Subcutaneous abdominal adipose tissue (tissue), 5 donors: ENCODE data around the gene RRP9.

Experiments used
- H3K27ac ChIP-seq: one replicate; pipeline ENCODE4 v1.7.0; 2013; ENCODE audit warnings: low read depth, mild to moderate bottlenecking, inconsistent platforms, low read length, moderate library complexity
- H3K27me3 ChIP-seq, 5 donors: one replicate each; pipeline ENCODE4 v1.7.0; 2013; ENCODE audit warnings: low read length in 5 of 5, inconsistent platforms in 1 of 5; ENCODE audit not compliant: control insufficient read depth in 5 of 5, insufficient read depth in 4 of 5
- H3K36me3 ChIP-seq, 5 donors: one replicate each; pipeline ENCODE4 v1.7.0; 2013; ENCODE audit warnings: low read length in 5 of 5; ENCODE audit not compliant: control insufficient read depth in 5 of 5, insufficient read depth in 5 of 5
- H3K4me1 ChIP-seq, 5 donors: one replicate each; pipeline ENCODE4 v1.7.0; 2013; ENCODE audit warnings: low read length in 5 of 5, mild to moderate bottlenecking in 3 of 5, moderate library complexity in 1 of 5; ENCODE audit not compliant: control insufficient read depth in 5 of 5, insufficient read depth in 5 of 5
- H3K4me3 ChIP-seq, 5 donors: one replicate each; pipeline ENCODE4 v1.7.0; 2013; ENCODE audit warnings: low read length in 5 of 5, low read depth in 1 of 5
- H3K9ac ChIP-seq, 5 donors: one replicate each; pipeline ENCODE4 v1.7.0; 2013; ENCODE audit warnings: low read length in 5 of 5, mild to moderate bottlenecking in 4 of 5, moderate library complexity in 3 of 5
- H3K9me3 ChIP-seq, 5 donors: one replicate each; pipeline ENCODE4 v1.7.0; 2013; ENCODE audit warnings: low read length in 5 of 5; ENCODE audit not compliant: control insufficient read depth in 5 of 5
- donor health status: healthy.
- donor health status: healthy.
- donor health status: healthy.
- donor health status: healthy.
- donor health status: healthy.

Gene RRP9

DNA sequence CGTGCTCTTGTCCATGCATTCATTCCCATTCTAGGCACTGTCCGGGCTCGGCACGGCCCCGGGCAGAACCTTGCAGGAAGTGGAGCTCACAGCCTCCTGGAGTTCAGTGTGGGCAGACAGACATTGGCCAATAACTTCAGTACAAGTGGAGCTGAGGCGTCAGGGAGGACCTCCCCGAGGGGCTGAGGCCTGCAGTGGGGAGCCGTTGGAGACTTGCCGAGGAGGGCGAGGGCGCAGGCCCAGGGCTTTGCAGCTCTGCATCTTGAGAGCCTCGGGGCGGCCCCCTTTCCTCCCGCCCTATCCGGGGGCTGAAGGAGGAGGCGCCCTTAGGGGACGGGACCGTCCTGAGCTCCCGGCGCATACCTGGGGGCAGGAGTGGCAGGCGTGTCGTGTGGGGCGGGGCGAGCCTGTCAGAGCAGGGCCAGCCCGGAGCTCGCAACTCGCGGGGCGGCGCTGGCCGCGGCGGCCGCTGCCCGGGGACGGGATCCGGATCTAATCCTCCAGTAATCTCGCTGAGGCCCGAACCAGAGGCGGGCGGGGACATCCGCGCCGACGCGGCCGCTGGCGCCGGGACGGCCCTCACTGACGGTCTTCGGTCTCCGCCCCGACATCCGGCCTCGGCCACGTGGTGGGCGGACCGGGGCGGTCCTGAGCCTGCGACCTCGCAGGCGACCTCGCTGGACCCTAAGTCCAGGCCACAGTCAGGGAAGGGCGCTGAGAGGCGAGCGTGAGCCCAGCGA, 41.3 kb upstream of the RRP9 start, which contains the start of gene ACY1:
ACY1 (plus strand) TSS at position 698 of the 740 bp plus-strand sequence. CDS start 530 bp downstream, outside the sequence.
- Histone ChIP-seq H3K9ac (peak within 1 kb of the TSS; percentile 73 to 89 (median 78)), H3K36me3 (peaks cover 0 to 6% (median 2%) of the 10 kb centered on the region in 5 donors)

DNA sequence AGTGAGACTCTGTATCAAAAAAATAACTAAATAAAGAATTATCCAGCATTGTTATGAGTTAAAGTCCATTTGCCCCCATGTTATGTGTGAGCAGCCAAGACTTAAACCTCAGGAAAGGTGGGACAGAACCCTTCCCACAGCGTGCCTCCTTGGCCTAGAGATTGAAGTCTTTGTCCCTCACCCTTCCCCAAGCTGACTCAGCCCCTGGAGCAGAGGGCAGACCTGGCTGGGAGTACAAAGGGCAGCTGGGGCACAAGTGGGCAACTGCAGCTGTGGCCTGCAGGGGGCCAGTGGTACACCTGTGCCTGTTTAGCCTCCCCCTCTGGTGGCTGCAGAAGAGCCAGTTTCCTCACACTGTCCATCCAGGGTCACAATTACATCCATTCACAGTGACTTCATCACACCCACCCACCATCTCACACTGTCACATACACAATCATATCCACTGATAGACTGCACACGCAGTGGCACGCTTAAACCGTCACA, 40.7 kb upstream of the RRP9 start:
- peaks cover 0 to 6% (median 0%) of the 10 kb centered on the region in 5 donors for H3K36me3 ChIP-seq

More for the DNA sequence above, 41.3 kb upstream of the RRP9 start, which contains the start of gene ACY1:
- no peaks in the 10 kb centered on the region for H3K9me3 ChIP-seq
- H3K27me3 ChIP-seq, result no peaks in the 10 kb centered on the region
- peak within 1 kb of the TSS; percentile 62 to 81 (median 70) for H3K4me3 ChIP-seq
- H3K4me1 ChIP-seq, result peaks cover 4 to 41% (median 23%) of the 10 kb centered on the region in 5 donors
- H3K27ac ChIP-seq, result peak within 1 kb of the TSS; percentile 92

GRCh38 chr3:51980253-51980652, 38.5 kb upstream of the RRP9 start:
- H3K36me3 ChIP-seq, result peaks cover 0 to 6% (median 0%) of the 10 kb centered on the region in 5 donors
- peak overlapping the region in 1 of 5 donors; percentile 37 for H3K9ac ChIP-seq
- no peaks in the 10 kb centered on the region for H3K9me3 ChIP-seq
- no peak overlapping the region for H3K4me3 ChIP-seq
- peaks cover 4 to 51% (median 33%) of the 10 kb centered on the region in 5 donors for H3K4me1 ChIP-seq
- no peaks in the 10 kb centered on the region for H3K27me3 ChIP-seq
- H3K27ac ChIP-seq, result no peak overlapping the region

More for the DNA sequence above, 40.7 kb upstream of the RRP9 start:
- Histone ChIP-seq H3K9me3 (no peaks in the 10 kb centered on the region), H3K27ac (peak overlapping the region; percentile 92), H3K4me3 (peak overlapping the region; percentile 62 to 81 (median 70)), H3K4me1 (peaks cover 4 to 41% (median 23%) of the 10 kb centered on the region in 5 donors), H3K27me3 (no peaks in the 10 kb centered on the region), H3K9ac (peak overlapping the region; percentile 43 to 89 (median 75))

GRCh38 chr3:51978143-51978502, 36.4 kb upstream of the RRP9 start:
- no peaks in the 10 kb centered on the region for H3K9me3 ChIP-seq

DNA sequence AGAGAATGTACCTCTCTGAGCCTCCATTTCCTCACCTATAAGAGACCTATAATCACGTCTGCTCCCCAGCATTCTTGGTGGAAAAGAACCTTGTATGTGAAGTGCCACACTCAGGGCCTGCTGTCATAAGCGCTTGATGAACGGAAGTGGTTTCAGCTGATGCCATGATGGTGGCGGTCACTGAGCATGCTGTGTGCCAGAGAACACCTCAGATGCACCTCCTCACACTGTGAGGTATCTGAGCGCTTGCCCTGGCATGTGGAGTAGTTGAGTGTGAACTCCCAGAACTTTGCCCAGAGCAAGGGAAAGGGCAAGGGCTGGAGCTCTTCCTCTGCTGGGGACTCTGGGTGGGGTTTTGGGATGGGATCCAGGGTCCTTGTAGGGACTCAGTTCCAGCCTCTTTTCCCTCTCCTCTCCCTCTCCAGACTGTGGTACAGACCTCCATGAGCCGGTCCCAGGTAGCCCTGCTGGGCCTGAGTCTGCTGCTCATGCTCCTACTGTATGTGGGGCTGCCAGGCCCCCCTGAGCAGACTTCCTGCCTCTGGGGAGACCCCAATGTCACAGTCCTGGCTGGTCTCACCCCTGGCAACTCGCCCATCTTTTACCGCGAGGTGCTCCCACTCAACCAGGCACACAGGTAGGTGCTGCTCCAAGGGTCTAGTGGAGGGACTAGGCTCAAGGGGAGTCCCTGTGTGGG, 35.9 kb upstream of the RRP9 start:
- H3K27ac ChIP-seq, result no peak overlapping the region
- H3K9ac ChIP-seq, result no peak overlapping the region
- peaks cover 8 to 51% (median 39%) of the 10 kb centered on the region in 5 donors for H3K4me1 ChIP-seq
- H3K4me3 ChIP-seq, result no peak overlapping the region
- H3K9me3 ChIP-seq, result no peaks in the 10 kb centered on the region
- H3K36me3 ChIP-seq, result peaks cover 0 to 6% (median 0%) of the 10 kb centered on the region in 5 donors
- H3K27me3 ChIP-seq, result no peaks in the 10 kb centered on the region

More at GRCh38 chr3:51978143-51978502, 36.4 kb upstream of the RRP9 start:
- no peak overlapping the region for H3K27ac ChIP-seq
- H3K4me1 ChIP-seq, result peaks cover 8 to 52% (median 42%) of the 10 kb centered on the region in 5 donors
- H3K36me3 ChIP-seq, result peaks cover 0 to 6% (median 0%) of the 10 kb centered on the region in 5 donors
- H3K4me3 ChIP-seq, result no peak overlapping the region
- H3K9ac ChIP-seq, result no peak overlapping the region
- no peaks in the 10 kb centered on the region for H3K27me3 ChIP-seq

- H3K9ac ChIP-seq, result no peak overlapping the region
- peaks cover 0 to 11% (median 2%) of the 10 kb centered on the region in 5 donors for H3K36me3 ChIP-seq
- H3K27ac ChIP-seq, result peak overlapping the region; percentile 46
- H3K4me3 ChIP-seq, result peak overlapping the region; percentile 73 to 94 (median 77)
- no peaks in the 10 kb centered on the region for H3K9me3 ChIP-seq
- no peaks in the 10 kb centered on the region for H3K27me3 ChIP-seq
- H3K4me1 ChIP-seq, result peaks cover 4 to 40% (median 30%) of the 10 kb centered on the region in 5 donors
Measured at GRCh38 chr3:51975852-51976549, 34.3 kb upstream of the RRP9 start.

- peaks cover 0 to 6% (median 2%) of the 10 kb centered on the region in 5 donors for H3K36me3 ChIP-seq
- peak within 1 kb of the TSS in 4 of 5 donors; percentile 79 to 92 (median 90) for H3K9ac ChIP-seq
- H3K9me3 ChIP-seq, result no peaks in the 10 kb centered on the region
- peak within 1 kb of the TSS; percentile 89 for H3K27ac ChIP-seq
- H3K4me3 ChIP-seq, result peak within 1 kb of the TSS; percentile 73 to 94 (median 77)
- H3K27me3 ChIP-seq, result no peaks in the 10 kb centered on the region
- H3K4me1 ChIP-seq, result peaks cover 4 to 34% (median 30%) of the 10 kb centered on the region in 5 donors
Measured at GRCh38 chr3:51974963-51975851, 33.5 kb upstream of the RRP9 start, which contains the start of gene ABHD14A. TSS of gene ABHD14A (plus strand) at chr3:51975064. CDS start at chr3:51975136, 72 bp downstream.

DNA sequence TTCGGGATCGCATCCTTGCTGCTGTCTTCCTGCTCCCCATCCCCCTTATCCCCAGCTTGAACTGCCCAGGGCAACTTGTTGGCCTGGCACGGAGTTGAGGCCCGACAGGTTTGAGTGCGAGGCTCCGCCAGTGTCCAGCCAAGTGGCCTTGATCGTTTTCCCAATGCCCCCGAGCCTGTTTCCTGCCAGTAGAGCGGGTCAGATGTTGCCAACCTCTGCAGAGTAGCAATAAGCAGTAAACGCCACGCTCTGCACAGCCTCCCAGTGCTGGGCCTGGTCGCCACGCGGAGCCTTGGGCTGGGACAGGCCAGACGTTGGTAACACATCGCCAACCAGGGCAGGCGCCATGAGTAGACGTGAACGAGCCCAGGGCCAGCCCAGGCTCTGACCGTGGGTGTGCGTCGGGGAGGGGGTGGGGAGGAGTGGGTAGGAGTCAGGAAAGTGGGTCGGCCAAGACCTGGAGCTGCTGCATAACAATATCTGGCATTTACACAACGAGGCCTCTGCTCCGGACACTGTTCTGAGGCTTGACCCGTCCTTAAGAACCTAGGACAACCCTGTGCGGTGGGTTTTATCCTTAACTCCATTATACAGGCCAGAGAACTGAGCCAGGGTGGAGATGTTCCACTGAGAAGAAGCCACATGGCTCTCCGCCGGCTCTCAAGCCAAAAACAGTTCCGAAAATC, 32.7 kb upstream of the RRP9 start:
- Histone ChIP-seq H3K27ac (peak overlapping the region; percentile 89), H3K4me3 (peak overlapping the region; percentile 73 to 79 (median 75)), H3K36me3 (peaks cover 0 to 9% (median 2%) of the 10 kb centered on the region in 5 donors), H3K4me1 (peaks cover 4 to 34% (median 30%) of the 10 kb centered on the region in 5 donors), H3K9me3 (no peaks in the 10 kb centered on the region), H3K27me3 (no peaks in the 10 kb centered on the region), H3K9ac (peak overlapping the region in 4 of 5 donors; percentile 79 to 92 (median 90))
